Panc1 (cell line): Measurements from ENCODE around the gene TBXA2R. TPM values are rescaled to one million over a fixed set of nuclear protein-coding genes. Genes with fewer than 3 reads are reported as not detected.

Source experiments
- ATAC-seq: fragments of 200-7000 bp; cut with Tn5 transposase; 2 replicates; pipeline ENCODE4 v1.9.1; 2020; ENCODE audit warnings: mild to moderate bottlenecking, moderate library complexity
- BruUV-seq: library from RNA; stranded (reverse); fragments of 400-500 nt; replicated peaks from 2 replicates; lab custom pipeline; 2021; lab: Mats Ljungman, UMichigan
- CTCF ChIA-PET: fragments of 300-600 bp; sonication (Branson Sonifier 250); formaldehyde crosslinking; loops from one replicate; lab custom pipeline; 2022; ENCODE audit warnings: antibody characterized with exemption; lab: Charles Lee
- POLR2A ChIA-PET: fragments of 300-600 bp; sonication (Branson Sonifier 250); formaldehyde crosslinking; loops from one replicate; lab custom pipeline; 2022; ENCODE audit warnings: antibody characterized with exemption; lab: Charles Lee
- DNase-seq: peaks from one replicate; pipeline ENCODE4 v3.0.0-alpha.2; 2010; ENCODE audit warnings: low read depth, low spot score
- H3K27ac ChIP-seq: 2 replicates; pipeline ENCODE4 v1.5.1; 2011; ENCODE audit warnings: mild to moderate bottlenecking, low read length, inconsistent platforms
- H3K27me3 ChIP-seq: fragments of 200-500 bp; sonication (Bioruptor generic); 2 replicates; pipeline ENCODE4 v1.6.0; 2014; ENCODE audit warnings: low read length, inconsistent platforms; ENCODE audit not compliant: control insufficient read depth, insufficient read depth
- H3K36me3 ChIP-seq: fragments of 200-500 bp; sonication (Bioruptor generic); 2 replicates; pipeline ENCODE4 v1.5.1; 2014; ENCODE audit warnings: inconsistent platforms, mild to moderate bottlenecking, low read length, moderate library complexity; ENCODE audit not compliant: control insufficient read depth, insufficient read depth
- H3K4me1 ChIP-seq: 2 replicates; pipeline ENCODE4 v1.5.1; 2011; ENCODE audit warnings: inconsistent platforms, mild to moderate bottlenecking, low read length, moderate library complexity; ENCODE audit not compliant: control insufficient read depth, insufficient read depth
- H3K4me3 ChIP-seq, 2 experiments: 2 replicates each; pipeline ENCODE4 v1.5.1; 2011 to 2012; ENCODE audit warnings: low read depth in 2 of 2, low read length in 2 of 2, mild to moderate bottlenecking in 2 of 2, inconsistent platforms in 1 of 2, moderate library complexity in 1 of 2
- H3K9me3 ChIP-seq: fragments of 200-500 bp; sonication (Bioruptor generic); 2 replicates; pipeline ENCODE4 v1.5.1; 2014; ENCODE audit warnings: low read depth, mild to moderate bottlenecking, inconsistent platforms, low read length, moderate library complexity; ENCODE audit not compliant: control insufficient read depth, insufficient read depth
- CTCF ChIP-seq: fragments of 450-650 bp; IDR thresholded peaks from 2 replicates; pipeline ENCODE4 v1.5.1; 2017; ENCODE audit warnings: mild to moderate bottlenecking
- POLR2AphosphoS5 ChIP-seq: IDR thresholded peaks from 2 replicates; pipeline ENCODE4 v1.6.1; 2012; ENCODE audit warnings: mild to moderate bottlenecking, low read depth, low read length, moderate library complexity
- REST ChIP-seq, 2 experiments: IDR thresholded peaks; 2 replicates each; pipeline ENCODE4 v1.6.1; 2011 to 2012; ENCODE audit warnings: low read depth in 2 of 2, control low read depth in 1 of 2, low read length in 1 of 2, mild to moderate bottlenecking in 1 of 2, moderate library complexity in 1 of 2; ENCODE audit not compliant: insufficient read depth in 1 of 2
- SIN3A ChIP-seq: IDR thresholded peaks from 2 replicates; pipeline ENCODE4 v1.6.1; 2012; ENCODE audit warnings: low read depth, mild to moderate bottlenecking, low read length, moderate library complexity, borderline replicate concordance; ENCODE audit not compliant: insufficient read depth
- TCF7L2 ChIP-seq: IDR thresholded peaks from 2 replicates; pipeline ENCODE4 v1.6.1; 2011; ENCODE audit warnings: mild to moderate bottlenecking, low read depth, low read length, inconsistent platforms
- in situ Hi-C: cut with HindIII; loops from 2 replicates; pipeline ENCODE4 v1.10.0; 2016; ENCODE audit warnings: low sequenced_read_pairs, low pct_unique_long_range_greater_than_20kb
- intact Hi-C: fragments of 100-400 bp; cut with micrococcal nuclease; formaldehyde crosslinking; loops from one replicate; pipeline ENCODE4 v1.10.0; 2022; ENCODE audit not compliant: unreplicated experiment
- total RNA-seq: library from RNA; stranded (reverse); gene quantifications from one replicate; pipeline ENCODE4 v1.2.1, GENCODE V29; 2021; ENCODE audit not compliant: unreplicated experiment

Gene TBXA2R
- total RNA-seq, 1 experiment from 2014 or later, result 5.2 TPM

GRCh38 chr19:3636962-3637361 is 30.3 kb upstream of the TBXA2R start:
- Histone ChIP-seq H3K9me3 (no peaks in the 10 kb centered on the region), H3K4me1 (no peaks in the 10 kb centered on the region), H3K36me3 (no peaks in the 10 kb centered on the region), H3K4me3 (no peak overlapping the region), H3K27ac (no peak overlapping the region), H3K27me3 (no peaks in the 10 kb centered on the region)
- no peak for TF ChIP-seq SIN3A
- no peak for TF ChIP-seq REST (IDR thresholded peaks at IDR 0.05; ENCODE audit: insufficient read depth in 1 of 2, low read depth in 2 of 2, low read length in 1 of 2)
- no peak for TF ChIP-seq CTCF
- no peak for TF ChIP-seq TCF7L2
- no peak for TF ChIP-seq POLR2AphosphoS5
- in situ Hi-C loops, result no loop called here
- intact Hi-C loops, result no loop called here
- BruUV-seq, result no TSS peak
- ChIA-PET POLR2A (no interaction called here), CTCF (no interaction called here)
- DNase-seq, result no peak
- ATAC-seq, result no peak

- ChIA-PET POLR2A (no interaction called here), CTCF (no interaction called here)
- ATAC-seq (no peak), DNase-seq (no peak)
- no peaks in the 10 kb centered on the region for H3K9me3 ChIP-seq
- TF ChIP-seq POLR2AphosphoS5 (no peak), TCF7L2 (no peak), CTCF (no peak), SIN3A (no peak), REST (IDR thresholded peaks at IDR 0.05; ENCODE audit: insufficient read depth in 1 of 2, low read depth in 2 of 2, low read length in 1 of 2) (no peak)
- no peaks in the 10 kb centered on the region for H3K27me3 ChIP-seq
- H3K36me3 ChIP-seq, result no peaks in the 10 kb centered on the region
- no TSS peak for BruUV-seq
- H3K4me1 ChIP-seq, result no peaks in the 10 kb centered on the region
- in situ Hi-C loops, result no loop called here
- intact Hi-C loops, result no loop called here
- H3K27ac ChIP-seq, result no peak overlapping the region
- no peak overlapping the region for H3K4me3 ChIP-seq
Observed at GRCh38 chr19:3636506-3636905, 29.8 kb upstream of the TBXA2R start.
